ENCODE results near the gene RNF130. TPM values are rescaled to one million over a fixed set of nuclear protein-coding genes. Genes with fewer than 3 reads are reported as not detected.

RNF130 gene
- polyA plus RNA-seq, 1 donor from 2014 or later, result 48.7 TPM

DNA sequence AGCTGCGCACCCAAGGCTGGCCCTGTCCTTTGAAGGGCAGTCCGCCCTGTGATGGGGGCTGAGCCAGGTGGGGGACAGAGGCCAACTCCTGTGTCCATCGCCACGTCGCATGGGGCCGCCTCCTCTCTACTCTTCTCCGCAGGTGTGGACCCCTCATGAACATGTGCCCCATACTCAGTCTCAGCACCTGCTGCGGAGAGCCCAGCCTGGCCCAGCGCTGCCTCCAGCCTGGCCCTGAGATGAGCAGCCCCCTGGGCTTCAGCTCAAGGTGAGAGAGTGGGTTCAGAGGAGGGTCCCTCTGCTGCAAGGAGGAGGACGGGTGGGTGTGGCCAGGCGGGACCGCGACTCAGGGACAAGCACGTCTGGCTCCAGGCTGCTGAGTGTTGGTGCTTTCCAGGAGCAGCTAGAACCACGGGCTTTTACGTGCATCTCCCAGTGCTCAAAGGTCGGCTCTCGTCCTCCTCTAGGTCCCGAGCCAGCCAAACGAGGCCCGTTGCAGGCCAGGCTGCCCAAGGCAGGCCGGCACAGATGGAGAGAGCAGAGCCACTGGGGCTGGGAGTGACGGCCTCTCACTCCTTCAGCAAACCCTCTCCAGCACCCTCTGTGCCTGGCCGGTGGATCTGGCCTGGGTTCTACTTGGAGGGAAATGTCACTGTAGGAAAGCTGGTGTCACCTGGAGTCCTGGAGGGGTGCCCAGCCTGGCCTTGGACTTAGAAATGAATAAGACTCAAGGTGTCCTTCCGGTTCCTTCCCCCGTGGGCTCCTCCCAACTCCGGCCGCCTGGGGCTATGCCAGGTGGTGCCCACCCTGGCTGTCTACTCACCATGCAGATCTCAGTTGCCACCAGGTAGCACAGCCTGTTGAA, 48.9 kb upstream of the RNF130 start:
- no peaks in the 10 kb centered on the region for H3K9me3 ChIP-seq (ENCODE audit: low read length)
- H3K79me2 ChIP-seq (replicated peaks; ENCODE audit: insufficient read depth, low read length), result no peaks in the 10 kb centered on the region
- H3K9ac ChIP-seq (ENCODE audit: low read length), result no peak overlapping the region
- no peaks in the 10 kb centered on the region for H3K27me3 ChIP-seq (ENCODE audit: insufficient read depth, low read depth, low read length)
- no peaks in the 10 kb centered on the region for H3K36me3 ChIP-seq (ENCODE audit: insufficient read depth, low read length)
- H2AFZ ChIP-seq (ENCODE audit: low read depth, low read length), result no peak overlapping the region
- no peak overlapping the region for H3K4me3 ChIP-seq (ENCODE audit: low read length)
- no peaks in the 10 kb centered on the region for H3F3A ChIP-seq (ENCODE audit: insufficient read depth, low read length, poor library complexity, severe bottlenecking)
- no peak overlapping the region for H3K4me2 ChIP-seq (ENCODE audit: low read length)
- no peak overlapping the region for H3K27ac ChIP-seq (ENCODE audit: low read length)
- H3K9me2 ChIP-seq (ENCODE audit: insufficient read depth, low read length), result no peaks in the 10 kb centered on the region
- TF ChIP-seq MXI1 (conservative IDR thresholded peaks at IDR 0.05; ENCODE audit: poor library complexity, severe bottlenecking), result no peak
- H4K20me1 ChIP-seq (ENCODE audit: insufficient read depth), result no peaks in the 10 kb centered on the region

DNA sequence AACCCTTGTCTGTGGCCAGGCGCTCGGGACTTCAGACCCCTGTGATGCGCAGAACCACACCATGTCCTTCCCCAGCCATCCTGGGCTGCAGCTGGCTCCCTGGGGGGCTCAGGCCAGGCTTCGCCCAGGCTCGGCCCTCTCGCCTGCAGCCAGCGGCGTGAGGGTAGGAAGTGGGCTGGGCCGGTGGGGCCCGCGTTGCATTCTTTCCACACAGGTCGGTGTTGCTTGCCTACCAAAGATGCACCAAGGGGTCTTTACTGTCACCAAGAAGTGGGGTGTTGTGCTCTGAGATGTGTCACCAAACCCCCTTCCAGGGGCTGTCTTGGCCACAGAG, 48.3 kb upstream of the RNF130 start:
- Histone ChIP-seq H2AFZ (ENCODE audit: low read depth, low read length) (no peak overlapping the region), H3K9me2 (ENCODE audit: insufficient read depth, low read length) (no peaks in the 10 kb centered on the region), H3K4me3 (ENCODE audit: low read length) (no peak overlapping the region), H3K4me2 (ENCODE audit: low read length) (no peak overlapping the region), H4K20me1 (ENCODE audit: insufficient read depth) (no peaks in the 10 kb centered on the region), H3F3A (ENCODE audit: insufficient read depth, low read length, poor library complexity, severe bottlenecking) (no peaks in the 10 kb centered on the region), H3K79me2 (replicated peaks; ENCODE audit: insufficient read depth, low read length) (no peaks in the 10 kb centered on the region), H3K27ac (ENCODE audit: low read length) (no peak overlapping the region), H3K27me3 (ENCODE audit: insufficient read depth, low read depth, low read length) (no peaks in the 10 kb centered on the region), H3K36me3 (ENCODE audit: insufficient read depth, low read length) (no peaks in the 10 kb centered on the region), H3K9me3 (ENCODE audit: low read length) (no peaks in the 10 kb centered on the region), H3K9ac (ENCODE audit: low read length) (no peak overlapping the region)
- TF ChIP-seq EP300 (conservative IDR thresholded peaks at IDR 0.05; ENCODE audit: poor library complexity, severe bottlenecking) (no peak), MXI1 (conservative IDR thresholded peaks at IDR 0.05; ENCODE audit: poor library complexity, severe bottlenecking) (no peak), RAD21 (conservative IDR thresholded peaks at IDR 0.05) (no peak), POLR2AphosphoS5 (IDR thresholded peaks at IDR 0.05) (no peak), TAF1 (IDR thresholded peaks at IDR 0.05; ENCODE audit: low read depth) (no peak), SMC3 (conservative IDR thresholded peaks at IDR 0.05; ENCODE audit: poor library complexity) (no peak), EZH2 (IDR thresholded peaks at IDR 0.05; ENCODE audit: borderline replicate concordance, insufficient read depth, low read length, poor library complexity, severe bottlenecking) (no peak)
- TF ChIP-seq, protein P1, sequence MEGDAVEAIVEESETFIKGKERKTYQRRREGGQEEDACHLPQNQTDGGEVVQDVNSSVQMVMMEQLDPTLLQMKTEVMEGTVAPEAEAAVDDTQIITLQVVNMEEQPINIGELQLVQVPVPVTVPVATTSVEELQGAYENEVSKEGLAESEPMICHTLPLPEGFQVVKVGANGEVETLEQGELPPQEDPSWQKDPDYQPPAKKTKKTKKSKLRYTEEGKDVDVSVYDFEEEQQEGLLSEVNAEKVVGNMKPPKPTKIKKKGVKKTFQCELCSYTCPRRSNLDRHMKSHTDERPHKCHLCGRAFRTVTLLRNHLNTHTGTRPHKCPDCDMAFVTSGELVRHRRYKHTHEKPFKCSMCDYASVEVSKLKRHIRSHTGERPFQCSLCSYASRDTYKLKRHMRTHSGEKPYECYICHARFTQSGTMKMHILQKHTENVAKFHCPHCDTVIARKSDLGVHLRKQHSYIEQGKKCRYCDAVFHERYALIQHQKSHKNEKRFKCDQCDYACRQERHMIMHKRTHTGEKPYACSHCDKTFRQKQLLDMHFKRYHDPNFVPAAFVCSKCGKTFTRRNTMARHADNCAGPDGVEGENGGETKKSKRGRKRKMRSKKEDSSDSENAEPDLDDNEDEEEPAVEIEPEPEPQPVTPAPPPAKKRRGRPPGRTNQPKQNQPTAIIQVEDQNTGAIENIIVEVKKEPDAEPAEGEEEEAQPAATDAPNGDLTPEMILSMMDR (IDR thresholded peaks at IDR 0.05; ENCODE audit: poor library complexity, severe bottlenecking), result no peak
- TF ChIP-seq, protein P2, sequence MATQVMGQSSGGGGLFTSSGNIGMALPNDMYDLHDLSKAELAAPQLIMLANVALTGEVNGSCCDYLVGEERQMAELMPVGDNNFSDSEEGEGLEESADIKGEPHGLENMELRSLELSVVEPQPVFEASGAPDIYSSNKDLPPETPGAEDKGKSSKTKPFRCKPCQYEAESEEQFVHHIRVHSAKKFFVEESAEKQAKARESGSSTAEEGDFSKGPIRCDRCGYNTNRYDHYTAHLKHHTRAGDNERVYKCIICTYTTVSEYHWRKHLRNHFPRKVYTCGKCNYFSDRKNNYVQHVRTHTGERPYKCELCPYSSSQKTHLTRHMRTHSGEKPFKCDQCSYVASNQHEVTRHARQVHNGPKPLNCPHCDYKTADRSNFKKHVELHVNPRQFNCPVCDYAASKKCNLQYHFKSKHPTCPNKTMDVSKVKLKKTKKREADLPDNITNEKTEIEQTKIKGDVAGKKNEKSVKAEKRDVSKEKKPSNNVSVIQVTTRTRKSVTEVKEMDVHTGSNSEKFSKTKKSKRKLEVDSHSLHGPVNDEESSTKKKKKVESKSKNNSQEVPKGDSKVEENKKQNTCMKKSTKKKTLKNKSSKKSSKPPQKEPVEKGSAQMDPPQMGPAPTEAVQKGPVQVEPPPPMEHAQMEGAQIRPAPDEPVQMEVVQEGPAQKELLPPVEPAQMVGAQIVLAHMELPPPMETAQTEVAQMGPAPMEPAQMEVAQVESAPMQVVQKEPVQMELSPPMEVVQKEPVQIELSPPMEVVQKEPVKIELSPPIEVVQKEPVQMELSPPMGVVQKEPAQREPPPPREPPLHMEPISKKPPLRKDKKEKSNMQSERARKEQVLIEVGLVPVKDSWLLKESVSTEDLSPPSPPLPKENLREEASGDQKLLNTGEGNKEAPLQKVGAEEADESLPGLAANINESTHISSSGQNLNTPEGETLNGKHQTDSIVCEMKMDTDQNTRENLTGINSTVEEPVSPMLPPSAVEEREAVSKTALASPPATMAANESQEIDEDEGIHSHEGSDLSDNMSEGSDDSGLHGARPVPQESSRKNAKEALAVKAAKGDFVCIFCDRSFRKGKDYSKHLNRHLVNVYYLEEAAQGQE (IDR thresholded peaks at IDR 0.05; ENCODE audit: borderline replicate concordance), result no peak

All from neural cell (in vitro differentiated cells).